Endothelial cell of umbilical vein (primary cell): ENCODE measurements around the gene MYLK. TPM values are rescaled to one million over a fixed set of nuclear protein-coding genes. Genes with fewer than 3 reads are reported as not detected.

Experiments
- BruUV-seq: library from RNA; stranded (reverse); fragments of 400-500 nt; replicated peaks from 2 replicates; lab custom pipeline; 2021; lab: Mats Ljungman, UMichigan
- CTCF ChIA-PET: fragments of 300-600, 350-600 bp; sonication (Branson Sonifier 250); formaldehyde crosslinking; loops from one replicate; lab custom pipeline; 2021; ENCODE audit warnings: antibody characterized with exemption, inconsistent platforms; lab: Charles Lee
- POLR2A ChIA-PET: fragments of 300-600, 350-600 bp; sonication (Branson Sonifier 250); formaldehyde crosslinking; loops from one replicate; lab custom pipeline; 2021; ENCODE audit warnings: antibody characterized with exemption, inconsistent platforms; lab: Charles Lee
- DNase-seq: peaks from one replicate; pipeline ENCODE4 v3.0.0-alpha.2; 2011; ENCODE audit warnings: low read depth, low spot score
- FAIRE-seq: peaks from 2 replicates; lab custom pipeline; 2011; peaks lifted over from hg19 to GRCh38; lab: Jason Lieb, UNC
- H2AFZ ChIP-seq: 2 replicates; pipeline ENCODE4 v1.6.0; 2012; ENCODE audit warnings: low read depth, low read length, control low read depth, inconsistent platforms
- H3K27ac ChIP-seq: 2 replicates; pipeline ENCODE4 v1.5.1; 2011; ENCODE audit warnings: low read depth, mild to moderate bottlenecking, control low read depth, low read length, moderate library complexity; ENCODE audit not compliant: insufficient read depth
- H3K27me3 ChIP-seq, 2 experiments: 2 replicates each; pipeline versions ENCODE4 v1.6.0 to v1.6.1; 2011; ENCODE audit warnings: low read length in 2 of 2, mixed read lengths in 1 of 2; ENCODE audit not compliant: control insufficient read depth in 2 of 2, insufficient read depth in 2 of 2
- H3K36me3 ChIP-seq, 2 experiments: 2 replicates in 1 of 2; 3 replicates in 1 of 2; pipeline ENCODE4 v1.5.1; 2011; ENCODE audit warnings: low read length in 2 of 2, mild to moderate bottlenecking in 1 of 2, moderate library complexity in 1 of 2; ENCODE audit not compliant: control insufficient read depth in 2 of 2, insufficient read depth in 2 of 2; ENCODE audit errors: extremely low read depth in 1 of 2
- H3K4me1 ChIP-seq: 3 replicates; pipeline ENCODE4 v1.5.1; 2011; ENCODE audit warnings: mild to moderate bottlenecking, low read length; ENCODE audit not compliant: control insufficient read depth, insufficient read depth; ENCODE audit errors: extremely low read depth
- H3K4me2 ChIP-seq: 2 replicates; pipeline ENCODE4 v1.6.1; 2011; ENCODE audit warnings: low read length, control low read depth, mixed read lengths; ENCODE audit not compliant: insufficient read depth
- H3K4me3 ChIP-seq, 3 experiments: fragments of 200-600 bp in 1 of 3; sonication (generic), shearing (Covaris generic) in 1 of 3; replicated peaks in 1 of 3; 2 replicates each; pipeline ENCODE4 v1.5.1; 2011 to 2016; ENCODE audit warnings: control low read depth in 3 of 3, low read length in 3 of 3, mild to moderate bottlenecking in 2 of 3, inconsistent platforms in 1 of 3, low read depth in 1 of 3, moderate library complexity in 1 of 3; ENCODE audit not compliant: insufficient read depth in 1 of 3
- H3K79me2 ChIP-seq: 2 replicates; pipeline ENCODE4 v1.6.0; 2012; ENCODE audit warnings: low read length, inconsistent platforms; ENCODE audit not compliant: control insufficient read depth, insufficient read depth
- H3K9ac ChIP-seq: replicated peaks from 2 replicates; pipeline ENCODE3; 2011; ENCODE audit warnings: low read length, control low read depth; ENCODE audit not compliant: insufficient read depth; ENCODE audit errors: extremely low read depth
- H3K9me1 ChIP-seq: replicated peaks from 3 replicates; pipeline ENCODE4 v1.6.0; 2011; ENCODE audit warnings: mild to moderate bottlenecking, low read length; ENCODE audit not compliant: control insufficient read depth, insufficient read depth; ENCODE audit errors: extremely low read depth
- H3K9me3 ChIP-seq: replicated peaks from 2 replicates; pipeline ENCODE4 v1.5.1; 2012; ENCODE audit warnings: low read length, inconsistent platforms; ENCODE audit not compliant: control insufficient read depth, insufficient read depth
- H4K20me1 ChIP-seq: replicated peaks from 2 replicates; pipeline ENCODE3; 2011; ENCODE audit warnings: mild to moderate bottlenecking, low read length; ENCODE audit not compliant: control insufficient read depth, insufficient read depth; ENCODE audit errors: extremely low read depth
- CTCF ChIP-seq, 2 donors: IDR thresholded peaks; 1 replicate in 1 of 2; 2 replicates in 1 of 2; pipeline ENCODE4 v1.5.1; 2011; ENCODE audit warnings: low read length in 2 of 2, mild to moderate bottlenecking in 2 of 2, moderate library complexity in 2 of 2, control low read depth in 1 of 2, inconsistent platforms in 1 of 2, low read depth in 1 of 2; ENCODE audit not compliant: insufficient read depth in 1 of 2; ENCODE audit errors: extremely low read depth in 1 of 2
- EZH2 ChIP-seq: IDR thresholded peaks from 2 replicates; pipeline ENCODE4 v1.6.1; 2012; ENCODE audit warnings: borderline replicate concordance, low read depth, mild to moderate bottlenecking, moderate library complexity, low read length, inconsistent platforms; ENCODE audit not compliant: severe bottlenecking
- FOS ChIP-seq: IDR thresholded peaks from 2 replicates; pipeline ENCODE4 v1.6.1; 2011; ENCODE audit warnings: mild to moderate bottlenecking, low read length, moderate library complexity, borderline replicate concordance; ENCODE audit not compliant: insufficient read depth
- GATA2 ChIP-seq: IDR thresholded peaks from 2 replicates; pipeline ENCODE4 v1.7.0; 2011; ENCODE audit warnings: low read depth, mild to moderate bottlenecking, moderate library complexity, mixed read lengths, low read length; ENCODE audit not compliant: insufficient read length, insufficient read depth
- JUN ChIP-seq: IDR thresholded peaks from 2 replicates; pipeline ENCODE4 v1.6.1; 2011; ENCODE audit warnings: borderline replicate concordance, low read depth; ENCODE audit not compliant: insufficient read length, insufficient read depth
- MYC ChIP-seq: IDR thresholded peaks from one replicate; pipeline ENCODE4 v1.6.1; 2011; ENCODE audit warnings: mild to moderate bottlenecking, low read depth, low read length
- POLR2A ChIP-seq: IDR thresholded peaks from 2 replicates; pipeline ENCODE4 v1.6.1; 2012; ENCODE audit warnings: low read depth, mild to moderate bottlenecking, control low read depth, low read length
- POLR2AphosphoS5 ChIP-seq: IDR thresholded peaks from 2 replicates; pipeline ENCODE4 v1.6.1; 2012; ENCODE audit warnings: low read depth, mild to moderate bottlenecking, control low read depth, low read length, moderate library complexity; ENCODE audit not compliant: insufficient read depth
- dilution Hi-C: fragments of 300-500 bp; cut with MboI; formaldehyde crosslinking; loops from one replicate; pipeline ENCODE4 v1.15.0; 2019; ENCODE audit warnings: low sequenced_read_pairs; ENCODE audit not compliant: extremely low pct_ligation_motif_present
- intact Hi-C: fragments of 100-400 bp; cut with micrococcal nuclease; formaldehyde crosslinking; loops from one replicate; pipeline ENCODE4 v1.10.0; 2022
- polyA plus RNA-seq, 4 experiments: library from polyadenylated mRNA; depleted of rRNA in 3 of 4; stranded (reverse) in 3 of 4; unstranded in 1 of 4; fragments of >200 nt; gene quantifications; 2 replicates each; pipeline versions ENCODE4 v1.2.1 to v1.2.3, GENCODE V29; 2011 to 2012; ENCODE audit warnings: missing spikeins in 1 of 4
- total RNA-seq: library from RNA; stranded (reverse); gene quantifications from 2 replicates; pipeline ENCODE4 v1.2.3, GENCODE V29; 2021
- TF ChIP-seq, protein P1 (sequence below): IDR thresholded peaks from 2 replicates; pipeline ENCODE4 v1.6.1; 2011; ENCODE audit not compliant: insufficient read depth, insufficient read length

Gene MYLK
- total and polyA plus RNA-seq, 2 donors (not counting 3 experiments of a cell fraction or from before 2014, with no cell fraction given): 10.0 to 22.2 TPM

DNA sequence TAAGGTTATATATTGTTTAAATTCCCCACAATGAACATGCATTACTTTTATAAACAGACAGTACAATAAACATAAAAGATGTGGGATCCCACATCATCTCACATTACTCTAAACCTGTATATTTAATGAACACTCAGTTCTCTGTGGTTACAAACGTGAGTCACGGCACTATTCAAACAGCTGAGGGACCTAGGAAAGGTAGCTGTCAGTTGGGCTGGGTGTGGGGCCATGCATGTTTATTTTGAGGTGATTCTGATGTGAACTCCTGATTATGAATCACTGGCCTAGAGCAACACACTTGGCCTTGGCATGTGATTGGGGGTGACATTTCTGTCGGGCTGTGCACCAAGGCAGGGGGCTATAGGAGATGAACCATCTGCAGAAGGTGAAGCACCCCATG lies 151.7 kb downstream of the MYLK start:
- no peak for DNase-seq
- Histone ChIP-seq H3K4me1 (no peaks in the 10 kb centered on the region), H3K27ac (no peak overlapping the region), H2AFZ (no peak overlapping the region), H3K27me3 (peaks cover 12 to 13% of the 10 kb centered on the region in 2 experiments), H4K20me1 (no peaks in the 10 kb centered on the region), H3K9me3 (no peaks in the 10 kb centered on the region), H3K9me1 (no peaks in the 10 kb centered on the region), H3K4me3 (no peak overlapping the region), H3K79me2 (no peaks in the 10 kb centered on the region), H3K36me3 (no peaks in the 10 kb centered on the region), H3K9ac (no peak overlapping the region), H3K4me2 (no peak overlapping the region)
- TF ChIP-seq CTCF (IDR thresholded peaks at IDR 0.05; ENCODE audit: extremely low read depth in 1 of 2, insufficient read depth in 1 of 2, low read depth in 1 of 2, low read length in 2 of 2) (no peak), EZH2 (no peak), JUN (no peak), MYC (no peak), GATA2 (no peak), FOS (no peak), POLR2AphosphoS5 (no peak), POLR2A (no peak)
- TF ChIP-seq, protein P1, sequence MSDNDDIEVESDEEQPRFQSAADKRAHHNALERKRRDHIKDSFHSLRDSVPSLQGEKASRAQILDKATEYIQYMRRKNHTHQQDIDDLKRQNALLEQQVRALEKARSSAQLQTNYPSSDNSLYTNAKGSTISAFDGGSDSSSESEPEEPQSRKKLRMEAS: no peak
- intact Hi-C loops (no loop called here), dilution Hi-C loops (no loop called here)
- no TSS peak for BruUV-seq
- POLR2A ChIA-PET: no interaction called here
- FAIRE-seq: no peak
- CTCF ChIA-PET: interaction anchor here (2.9 kb wide), 1 partner anchor 9 kb away, joined by 13 read pairs; no protein-coding TSS in a partner anchor
